Measurements from ENCODE around the gene PDE4D. TPM values are rescaled to one million over a fixed set of nuclear protein-coding genes. Genes with fewer than 3 reads are reported as not detected.

PDE4D gene
- total RNA-seq, 1 experiment from 2014 or later = 291 TPM

DNA sequence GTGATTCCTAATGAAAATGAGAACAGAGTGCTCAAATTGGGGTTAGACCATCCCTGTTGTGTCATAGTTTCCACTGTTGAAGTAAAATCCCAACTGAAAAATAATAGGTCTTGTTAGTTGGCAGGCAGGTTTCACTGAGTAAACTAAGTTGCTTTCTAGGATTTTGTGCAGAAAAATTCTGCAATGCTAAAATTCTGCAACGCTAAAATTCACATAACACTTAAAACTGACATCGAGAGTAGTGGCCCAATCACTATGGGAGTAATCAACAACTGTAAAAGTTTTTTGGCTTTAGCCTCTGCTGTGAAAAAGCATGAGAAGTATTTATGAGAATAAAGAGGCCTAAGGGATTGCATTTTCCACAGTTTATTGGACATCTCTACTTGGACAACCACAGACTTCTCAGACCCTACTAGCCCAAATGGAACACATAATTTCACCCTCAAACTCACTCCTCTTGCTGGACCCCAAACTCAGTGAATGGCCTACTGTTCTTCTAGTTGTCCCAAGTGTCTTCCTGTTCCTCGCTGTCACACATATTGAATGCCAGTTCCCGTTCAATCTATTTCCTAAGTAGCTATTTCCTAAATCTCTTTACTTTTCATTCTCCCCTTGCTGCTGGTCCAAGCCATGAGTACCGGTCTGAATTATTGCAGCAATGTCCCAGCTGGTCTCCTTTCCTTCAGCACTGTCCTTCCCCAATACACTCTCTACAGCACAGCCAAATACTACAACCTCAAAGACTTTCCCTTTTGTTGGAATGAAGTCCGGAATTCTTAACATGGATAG is 355.4 kb downstream of the PDE4D start:
- DNase-seq (ENCODE audit: extremely low read depth, low read depth) = no peak

DNA sequence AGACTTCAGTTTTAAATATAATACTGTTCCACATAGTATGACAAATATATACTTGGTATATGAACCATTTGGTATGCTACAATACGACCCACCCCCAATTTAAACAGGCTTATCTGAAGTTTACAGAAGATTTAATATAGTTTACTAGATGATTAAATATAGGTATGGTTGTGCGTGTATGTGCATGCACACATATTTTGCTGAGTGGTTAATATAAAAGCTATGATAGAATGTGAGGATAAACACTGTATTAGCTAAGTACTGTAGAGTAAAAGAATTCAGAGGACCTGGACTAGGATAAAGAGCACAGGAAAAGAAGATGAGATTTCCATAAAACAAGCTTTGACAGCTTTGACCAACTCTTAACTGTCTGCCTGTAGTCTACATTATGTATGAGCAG is 356.7 kb downstream of the PDE4D start:
- DNase-seq (ENCODE audit: extremely low read depth, low read depth) = no peak

DNA sequence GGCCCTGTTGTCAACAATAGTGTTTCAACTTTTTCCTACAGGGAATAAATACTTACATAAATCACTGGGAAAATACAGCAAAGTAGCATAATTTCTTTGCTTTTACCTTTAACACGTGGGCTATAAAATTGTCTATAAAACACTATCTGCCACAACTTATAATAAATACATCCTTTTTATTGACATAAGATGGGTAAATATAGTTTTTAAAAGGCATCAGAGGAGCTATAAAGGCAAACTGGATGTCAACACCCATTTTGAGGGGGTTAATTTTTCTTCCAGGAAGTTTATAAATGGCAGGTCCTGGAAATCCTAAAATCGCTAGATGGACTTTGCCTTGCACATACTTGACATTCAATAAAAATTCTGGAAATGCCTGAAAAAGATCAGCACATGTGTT is 358.0 kb downstream of the PDE4D start:
- no peak for DNase-seq (ENCODE audit: extremely low read depth, low read depth)

DNA sequence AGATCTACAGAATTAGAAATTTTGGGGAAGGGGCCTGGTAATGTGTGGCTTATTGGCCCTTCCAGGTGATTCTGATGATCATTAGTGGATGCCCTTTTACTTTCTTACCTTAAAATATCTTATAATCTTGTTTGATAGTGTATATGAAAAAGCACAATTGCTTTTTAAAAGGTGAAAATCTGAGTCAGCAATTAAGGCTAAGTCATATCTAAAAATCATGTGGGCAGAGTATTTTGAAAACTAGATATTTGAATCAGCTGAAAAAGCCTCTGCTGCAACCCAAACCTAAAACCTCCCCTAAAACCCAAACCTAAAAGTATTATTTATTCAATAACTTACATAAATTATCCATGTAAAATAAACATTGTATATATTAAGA is 359.8 kb downstream of the PDE4D start:
- DNase-seq (ENCODE audit: extremely low read depth, low read depth) = no peak

DNA sequence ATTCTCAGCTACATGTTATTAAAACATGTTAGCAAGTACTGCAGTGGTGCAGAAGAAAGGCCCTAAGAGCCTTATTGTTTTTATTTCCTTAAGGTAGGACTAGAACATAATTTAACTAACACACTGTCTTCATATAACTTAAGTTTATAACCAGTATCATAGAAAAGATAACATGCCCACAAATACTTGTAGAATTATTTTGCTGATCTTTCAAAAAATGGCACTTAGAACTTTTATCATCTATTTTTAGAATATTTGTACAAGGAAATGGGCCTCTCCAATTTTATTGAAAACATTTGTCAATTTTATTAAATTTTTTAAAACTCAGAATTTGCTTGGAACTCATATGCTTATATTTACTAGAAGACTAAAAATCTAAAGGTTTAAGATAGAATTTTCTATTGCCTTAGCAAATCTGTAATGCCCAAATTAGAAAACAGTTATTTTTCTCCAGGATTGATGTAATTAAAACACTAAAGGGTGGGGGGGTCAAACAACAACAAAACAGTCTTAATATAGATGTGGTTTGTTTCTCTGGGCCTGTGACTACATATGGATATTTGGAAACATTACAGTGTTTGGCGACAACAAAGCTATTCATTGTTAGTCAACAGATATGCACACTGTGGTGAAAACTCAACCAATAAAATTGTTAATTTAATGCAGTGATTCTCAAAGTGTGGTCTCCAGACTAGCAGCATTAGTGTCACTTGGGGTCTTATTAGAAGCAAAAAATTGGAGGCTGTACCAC is 360.4 kb downstream of the PDE4D start:
- DNase-seq (ENCODE audit: extremely low read depth, low read depth) = no peak

DNA sequence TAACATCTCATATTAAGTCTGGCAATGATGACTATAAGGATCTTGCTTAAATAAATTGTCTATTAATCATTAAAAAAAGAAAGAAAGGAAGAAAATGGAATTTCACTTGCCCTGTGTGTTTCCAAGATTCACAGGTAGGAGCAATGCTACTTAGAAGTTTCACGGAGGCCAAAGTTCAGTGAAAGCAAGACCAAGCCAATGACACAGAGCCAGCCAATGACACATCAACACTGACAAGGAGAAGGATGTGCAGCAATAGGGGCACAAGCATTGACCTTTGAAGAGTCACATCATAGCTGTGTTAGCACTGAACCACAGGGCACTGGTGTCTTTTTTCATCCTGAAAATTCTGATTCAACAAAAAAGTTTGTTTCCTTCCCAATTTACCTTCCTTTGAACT is 364.3 kb downstream of the PDE4D start:
- no peak for DNase-seq (ENCODE audit: extremely low read depth, low read depth)

DNA sequence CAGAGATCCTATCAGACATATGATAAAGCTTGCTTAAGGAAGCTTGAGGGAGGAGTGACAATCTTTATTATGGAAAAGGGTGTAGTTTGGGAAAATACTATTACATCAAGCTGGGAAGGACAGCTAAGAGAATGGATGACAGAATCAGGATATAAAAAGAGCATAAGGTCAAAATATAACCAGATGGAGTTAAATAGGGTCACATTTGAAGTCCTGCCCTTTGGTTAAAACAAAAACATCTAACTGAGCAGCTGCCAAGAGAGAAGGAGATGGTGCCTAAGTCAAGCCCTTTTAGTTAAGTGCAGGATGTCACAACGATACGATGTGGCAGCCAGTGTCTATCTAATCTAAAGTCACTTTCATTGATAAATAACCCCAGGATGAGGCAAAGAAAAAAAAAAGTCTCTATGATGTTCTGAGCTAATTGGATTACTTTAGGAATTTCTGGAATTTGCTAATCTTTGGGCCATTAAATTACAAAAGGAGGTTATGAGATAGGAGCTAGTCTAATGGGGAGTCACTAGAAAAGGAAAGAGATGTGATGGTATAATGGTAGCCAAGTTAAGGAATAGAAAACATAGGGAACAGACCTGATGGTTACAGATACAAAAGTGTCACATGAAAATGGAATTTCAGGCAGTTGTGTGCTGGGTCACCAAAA is 365.2 kb downstream of the PDE4D start:
- no peak for DNase-seq (ENCODE audit: extremely low read depth, low read depth)

DNA sequence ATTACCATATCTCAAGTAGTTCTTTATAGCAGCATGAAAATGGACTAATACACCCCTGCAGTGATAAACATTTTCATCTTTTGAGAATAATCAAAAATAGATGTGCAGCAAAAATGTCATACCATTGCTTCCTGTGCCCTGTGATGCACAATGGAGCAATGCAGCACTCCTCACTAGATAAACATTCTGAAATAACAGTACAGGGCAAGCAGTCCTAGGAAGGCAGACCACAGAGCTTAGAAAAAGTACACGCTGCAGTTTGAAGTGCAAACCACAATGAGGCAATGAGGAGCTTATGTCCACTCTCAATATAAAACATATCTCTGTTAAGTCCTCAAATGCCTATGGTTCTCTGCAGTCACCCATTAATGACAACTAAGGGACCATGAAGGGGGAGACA is 367.6 kb downstream of the PDE4D start:
- DNase-seq (ENCODE audit: extremely low read depth, low read depth) = no peak

DNA sequence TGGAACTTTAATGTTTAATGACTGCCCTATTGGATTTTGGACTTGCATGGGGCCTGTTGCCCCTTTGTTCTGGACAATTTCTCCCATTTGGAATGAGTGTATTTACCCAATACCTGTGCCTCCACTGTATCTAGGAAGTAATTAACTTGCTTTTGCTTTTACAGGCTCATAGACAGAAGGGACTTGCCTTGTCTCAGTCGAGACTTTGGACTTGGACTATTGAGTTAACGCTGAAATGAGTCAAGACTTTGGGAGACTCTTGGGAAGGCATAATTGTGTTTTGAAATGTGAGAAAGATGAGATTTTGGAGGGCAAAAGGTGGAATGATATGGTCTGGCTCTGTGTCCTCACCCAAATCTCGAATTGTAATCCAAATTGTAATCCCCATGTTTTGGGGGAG is 368.2 kb downstream of the PDE4D start:
- no peak for DNase-seq (ENCODE audit: extremely low read depth, low read depth)

DNA sequence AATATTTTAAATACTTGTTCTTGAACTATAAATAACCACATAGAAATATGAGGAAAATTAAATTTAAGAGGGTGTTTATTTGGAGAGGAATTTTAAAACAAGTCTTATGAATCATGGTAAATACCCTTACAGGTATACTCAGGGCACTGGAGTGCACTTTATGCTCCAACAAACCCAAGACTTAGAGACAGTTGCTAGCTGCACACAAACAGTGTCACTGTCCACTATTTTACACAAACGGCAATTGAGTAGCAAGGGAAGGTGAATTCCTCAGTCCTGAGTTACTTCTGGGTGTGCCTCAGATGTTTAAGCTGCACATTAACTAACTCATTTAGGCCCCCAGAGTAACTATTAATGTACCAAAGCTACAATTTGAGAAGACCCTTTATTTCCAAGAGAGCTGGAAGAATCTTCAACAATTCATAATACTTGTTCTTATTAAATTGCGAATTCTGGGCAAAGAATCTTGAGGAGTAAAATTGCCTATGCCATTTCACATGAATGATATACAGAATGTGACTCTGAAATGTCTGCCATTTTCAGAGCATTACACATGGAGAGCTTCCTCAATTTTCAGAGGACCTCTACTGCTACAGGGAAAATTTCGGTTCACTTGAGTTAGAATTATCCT is 371.2 kb downstream of the PDE4D start:
- no peak for DNase-seq (ENCODE audit: extremely low read depth, low read depth)

DNA sequence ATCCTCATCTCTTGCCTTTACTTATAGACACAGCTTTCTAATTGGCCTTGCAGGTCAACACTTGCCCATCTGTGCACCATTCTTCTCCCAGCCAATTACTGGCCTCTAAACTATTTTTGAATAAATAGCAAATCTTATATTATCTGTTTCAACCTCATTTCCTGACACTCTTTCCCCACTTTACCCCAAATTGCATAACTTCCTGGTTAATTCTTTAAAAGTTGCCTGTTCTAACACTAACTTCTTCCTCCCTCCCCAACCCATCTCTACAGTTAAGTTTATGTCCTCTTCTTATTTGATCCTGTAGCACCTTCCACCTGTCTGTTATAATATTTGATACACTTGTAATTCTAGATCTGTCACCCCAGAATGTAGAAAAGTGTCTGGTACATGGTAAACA is 372.1 kb downstream of the PDE4D start:
- no peak for DNase-seq (ENCODE audit: extremely low read depth, low read depth)

DNA sequence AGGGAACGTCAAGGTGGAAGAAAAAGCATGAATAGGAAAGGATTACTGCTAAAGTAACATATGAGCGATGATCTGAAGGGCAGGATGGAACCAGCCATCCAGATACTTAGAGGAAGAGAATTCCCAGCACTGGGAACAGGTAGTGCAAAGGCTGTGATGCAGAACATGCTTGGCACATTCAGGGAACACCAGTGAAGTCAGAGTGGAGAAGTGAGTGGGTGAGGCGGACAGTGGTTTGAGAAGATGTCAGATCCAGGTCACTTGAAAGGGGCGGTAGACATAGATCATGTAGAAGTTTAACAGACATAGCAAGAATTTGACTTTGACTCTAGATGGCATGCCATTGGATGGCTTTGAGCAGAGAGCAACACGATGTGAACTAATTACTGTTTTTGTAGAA is 374.2 kb downstream of the PDE4D start:
- DNase-seq (ENCODE audit: extremely low read depth, low read depth) = no peak

DNA sequence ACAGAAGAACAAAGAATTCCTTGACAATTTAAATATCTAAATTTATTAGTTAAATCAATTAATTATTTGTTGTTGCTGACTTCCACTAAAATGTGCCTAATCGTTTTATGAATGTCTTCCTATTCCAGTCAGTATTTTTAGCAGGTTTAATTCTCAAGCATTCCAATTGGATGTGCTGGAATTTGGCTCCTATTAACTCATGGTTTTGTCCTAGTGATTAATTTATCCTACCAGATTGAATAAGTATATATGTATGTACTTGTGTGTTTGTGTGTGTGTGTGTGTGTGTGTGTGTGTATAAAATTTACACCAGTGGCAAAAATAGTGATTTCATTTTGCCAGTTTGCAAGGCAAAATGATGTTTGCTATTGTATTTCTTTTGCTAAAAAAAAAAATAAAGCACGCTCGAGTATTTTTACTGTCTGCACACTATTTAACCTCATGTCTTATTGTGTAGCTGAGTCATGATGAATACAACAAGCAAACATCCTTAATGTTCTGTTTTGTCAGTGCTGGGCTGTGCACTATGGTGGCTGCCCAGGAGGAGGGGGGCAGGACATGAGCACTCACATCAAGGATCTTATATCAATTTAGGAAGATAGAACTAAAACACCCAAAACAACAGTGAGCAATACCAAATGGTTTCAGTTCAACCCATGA is 375.5 kb downstream of the PDE4D start:
- DNase-seq (ENCODE audit: extremely low read depth, low read depth) = peak; percentile 44

DNA sequence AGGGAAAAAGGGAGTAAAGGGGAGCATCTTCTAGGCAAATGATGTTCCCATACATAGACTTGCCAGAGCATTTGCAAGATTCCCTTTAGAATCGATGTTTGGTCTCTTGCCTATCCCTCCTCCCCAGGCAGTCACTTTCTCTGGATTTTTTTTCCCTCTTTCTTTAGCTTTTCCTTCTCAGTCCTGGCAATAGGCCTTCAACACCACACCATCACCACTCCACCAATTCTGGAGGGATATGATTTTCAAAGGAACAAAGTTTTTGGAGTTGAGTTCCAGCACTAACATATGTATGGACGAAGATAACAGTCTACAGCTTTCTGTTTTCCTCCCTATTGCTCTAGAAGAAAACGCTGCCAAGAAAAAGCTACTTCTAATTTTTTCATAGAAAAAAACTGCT is 377.4 kb downstream of the PDE4D start:
- no peak for DNase-seq (ENCODE audit: extremely low read depth, low read depth)

DNA sequence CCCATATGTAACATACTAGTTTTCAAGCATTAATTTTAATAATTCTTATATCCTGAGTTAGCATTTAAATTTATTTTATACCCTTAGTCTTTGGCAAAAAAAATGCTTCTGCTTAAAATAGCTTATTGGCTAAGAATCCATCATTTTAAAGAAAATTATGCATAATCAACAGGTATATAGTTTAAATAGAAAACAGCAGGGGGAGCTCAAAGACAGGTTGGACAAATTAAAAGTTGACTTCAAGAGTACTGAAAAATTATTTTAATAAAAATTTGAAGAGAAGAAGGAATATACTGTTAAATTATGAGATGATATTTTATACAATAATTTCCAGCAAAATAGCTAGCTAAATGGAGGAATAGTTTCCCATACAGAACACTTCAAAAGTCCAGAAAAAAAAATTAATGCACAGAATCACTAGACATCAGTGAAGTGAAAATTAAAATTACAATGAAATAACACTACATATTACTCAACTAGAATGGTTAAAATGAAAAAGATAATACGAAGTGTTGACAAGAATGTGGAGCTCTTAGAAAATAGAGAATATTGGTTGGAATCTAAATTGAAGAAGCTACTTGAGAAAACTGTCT is 387.1 kb downstream of the PDE4D start:
- DNase-seq (ENCODE audit: extremely low read depth, low read depth) = no peak

DNA sequence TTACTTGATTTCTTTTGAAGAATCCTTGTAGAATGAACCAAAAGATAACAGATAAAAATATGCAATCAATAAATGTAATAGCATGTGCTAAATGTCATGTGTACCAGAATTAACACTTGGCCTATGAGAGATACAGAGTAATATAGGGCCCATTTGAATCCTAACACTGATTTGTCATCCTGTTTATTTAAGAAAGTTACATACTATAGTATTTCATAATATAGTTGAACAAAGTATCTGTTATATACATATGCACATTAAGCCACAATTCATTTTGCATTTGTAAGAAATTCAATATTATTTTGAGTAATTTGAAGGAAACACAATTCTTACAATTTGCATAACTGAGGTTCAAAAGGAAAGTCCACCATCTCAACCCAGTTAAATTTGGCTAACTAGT is 389.5 kb downstream of the PDE4D start:
- no peak for DNase-seq (ENCODE audit: extremely low read depth, low read depth)

DNA sequence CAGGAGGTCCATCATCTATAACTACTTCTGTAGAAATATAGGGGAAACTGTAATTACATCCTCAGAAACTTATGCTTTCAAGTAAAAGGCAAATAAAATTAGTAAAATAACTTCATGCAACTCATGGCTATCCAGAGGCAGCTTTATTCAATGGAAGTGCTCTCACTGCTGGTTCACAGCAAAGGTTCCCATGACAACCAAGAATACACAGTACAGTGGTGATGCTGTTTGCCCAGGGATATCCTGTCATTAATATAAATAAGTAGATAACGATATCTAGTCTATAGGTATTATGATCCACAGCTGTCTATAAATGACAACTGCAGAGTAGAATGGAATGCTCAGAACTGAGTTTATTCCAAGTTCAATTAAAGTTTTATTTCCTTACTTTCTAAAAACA is 390.3 kb downstream of the PDE4D start:
- DNase-seq (ENCODE audit: extremely low read depth, low read depth) = no peak

DNA sequence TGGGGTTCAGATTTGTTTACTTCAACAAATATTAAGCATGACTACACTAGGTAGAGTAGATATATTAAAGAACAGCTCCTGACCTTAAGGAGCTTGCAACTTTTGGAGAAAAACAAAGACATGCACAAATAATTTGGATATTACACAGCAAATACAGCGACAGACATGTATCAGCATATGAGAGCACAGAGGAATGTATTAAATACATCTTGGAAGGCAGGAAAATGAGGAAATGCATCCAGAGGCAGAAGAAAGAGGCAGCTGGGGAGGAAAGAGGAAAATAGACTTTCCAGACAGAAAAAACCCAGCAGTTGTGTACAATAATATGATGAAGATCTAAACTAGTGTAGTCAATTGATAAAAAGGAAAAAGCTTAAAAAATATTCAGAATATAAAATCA is 392.2 kb downstream of the PDE4D start:
- no peak for DNase-seq (ENCODE audit: extremely low read depth, low read depth)

DNA sequence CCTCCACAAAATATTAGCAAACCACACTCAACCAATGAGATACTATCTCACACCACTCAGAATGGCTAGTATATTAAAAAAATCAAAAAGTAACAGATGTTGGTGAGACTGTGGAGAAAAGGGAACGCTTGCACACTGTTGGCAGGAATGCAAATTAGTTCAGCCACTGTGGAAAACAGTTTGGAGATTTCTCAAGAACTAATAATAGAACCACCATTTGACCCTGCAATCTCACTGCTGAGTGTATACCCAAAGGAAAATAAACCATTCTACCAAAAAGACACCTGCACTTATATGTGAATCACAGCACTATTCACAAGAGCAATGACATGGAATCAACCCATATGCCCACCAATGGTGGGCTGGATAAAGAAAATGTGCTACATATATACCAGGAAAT is 393.5 kb downstream of the PDE4D start:
- DNase-seq (ENCODE audit: extremely low read depth, low read depth) = no peak

DNA sequence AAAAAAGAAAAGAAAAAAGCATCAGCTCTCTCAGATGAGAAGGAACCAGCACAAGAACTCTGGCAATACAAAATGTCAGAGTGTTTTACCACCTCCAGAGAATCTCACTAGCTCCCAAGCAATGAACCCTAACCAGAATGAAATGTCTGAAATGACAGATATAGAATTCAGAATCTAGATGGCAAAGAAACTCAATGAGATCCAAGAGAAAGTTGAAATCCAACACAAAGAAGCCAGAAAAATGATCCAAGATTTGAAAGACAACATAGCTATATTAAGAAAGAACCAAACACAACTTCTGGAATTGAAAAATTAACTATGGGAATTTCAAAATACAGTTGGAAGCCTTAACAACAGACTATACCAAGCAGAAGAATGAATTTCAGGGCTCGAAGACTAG is 396.3 kb downstream of the PDE4D start:
- DNase-seq (ENCODE audit: extremely low read depth, low read depth) = no peak
